NCI-H526 (cell line): Measurements from ENCODE around the gene CORO1A.
"Not testable (repeated sequence)": the region's sequence is repeated elsewhere in the genome, so short reads cannot be mapped to it uniquely, and the experiment has no call there.

ENCODE experiments used
- DNase-seq, 2 experiments: peaks; one replicate each; lab custom pipeline; 2025; lab: John Stamatoyannopoulos, UW

CORO1A gene

GRCh38 chr16:30205541-30206236 lies 22.3 kb downstream of the CORO1A start:
- not testable (repeated sequence) for DNase-seq

- DNase-seq = not testable (repeated sequence)
Measured at GRCh38 chr16:30206252-30206651, 22.9 kb downstream of the CORO1A start.

GRCh38 chr16:30207063-30207704 lies 23.8 kb downstream of the CORO1A start:
- DNase-seq = not testable (repeated sequence)

GRCh38 chr16:30209032-30209431 lies 25.6 kb downstream of the CORO1A start:
- DNase-seq = not testable (repeated sequence)

- DNase-seq = not testable (repeated sequence)
Measured at GRCh38 chr16:30211414-30211813, 28.0 kb downstream of the CORO1A start.

- not testable (repeated sequence) for DNase-seq
Measured at GRCh38 chr16:30217082-30217481, 33.7 kb downstream of the CORO1A start.
